Inferior parietal cortex (tissue), 1 donor: ENCODE results near the gene EIF3I.

Experiments used
- DNase-seq: peaks from one replicate; pipeline ENCODE4 v3.0.0-alpha.2; 2016; ENCODE audit errors: extremely low spot score

EIF3I gene

DNA sequence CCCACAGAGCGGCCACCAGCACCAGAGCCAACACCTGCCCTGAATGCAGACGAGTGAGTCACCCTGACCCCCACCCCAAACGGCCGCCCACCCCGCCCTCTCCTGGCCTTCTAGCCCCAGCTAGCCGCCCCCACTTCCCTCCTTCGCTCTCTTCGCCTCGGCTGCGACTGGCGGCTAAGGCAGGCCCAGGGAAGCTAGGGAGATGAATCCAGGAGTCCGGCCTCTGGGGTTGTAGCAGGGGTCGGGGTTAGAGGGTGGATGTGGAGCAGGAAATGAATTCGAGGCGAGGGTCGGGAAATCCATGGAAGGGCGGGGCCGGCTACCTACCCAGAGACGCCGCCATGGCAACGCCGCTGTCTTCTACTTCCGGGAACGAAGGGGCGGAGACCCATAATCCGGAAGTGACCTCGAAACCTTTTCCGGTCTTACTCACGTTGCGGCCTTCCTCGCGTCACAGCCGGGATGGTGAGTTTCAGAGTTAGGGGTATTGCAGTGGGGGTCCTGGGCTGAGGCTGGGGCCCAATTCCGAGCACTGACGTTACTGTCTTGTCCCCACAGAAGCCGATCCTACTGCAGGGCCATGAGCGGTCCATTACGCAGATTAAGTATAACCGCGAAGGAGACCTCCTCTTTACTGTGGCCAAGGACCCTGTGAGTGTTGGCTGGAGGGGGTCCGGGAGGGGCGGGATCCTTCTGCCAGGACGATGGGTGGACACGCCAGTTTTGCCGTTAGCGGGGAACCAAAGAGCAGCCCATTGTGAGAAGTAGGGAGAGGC, at the start of gene EIF3I, which contains the start of gene TMEM234:
Gene EIF3I (plus strand): TSS at position 428 of the 776 bp plus-strand sequence. CDS start 35 bp downstream, at position 463.
Gene TMEM234 (minus strand): TSS at position 374 of the 776 bp plus-strand sequence. CDS start 31 bp downstream, at position 343.
- DNase-seq, result peak; percentile 98

DNA sequence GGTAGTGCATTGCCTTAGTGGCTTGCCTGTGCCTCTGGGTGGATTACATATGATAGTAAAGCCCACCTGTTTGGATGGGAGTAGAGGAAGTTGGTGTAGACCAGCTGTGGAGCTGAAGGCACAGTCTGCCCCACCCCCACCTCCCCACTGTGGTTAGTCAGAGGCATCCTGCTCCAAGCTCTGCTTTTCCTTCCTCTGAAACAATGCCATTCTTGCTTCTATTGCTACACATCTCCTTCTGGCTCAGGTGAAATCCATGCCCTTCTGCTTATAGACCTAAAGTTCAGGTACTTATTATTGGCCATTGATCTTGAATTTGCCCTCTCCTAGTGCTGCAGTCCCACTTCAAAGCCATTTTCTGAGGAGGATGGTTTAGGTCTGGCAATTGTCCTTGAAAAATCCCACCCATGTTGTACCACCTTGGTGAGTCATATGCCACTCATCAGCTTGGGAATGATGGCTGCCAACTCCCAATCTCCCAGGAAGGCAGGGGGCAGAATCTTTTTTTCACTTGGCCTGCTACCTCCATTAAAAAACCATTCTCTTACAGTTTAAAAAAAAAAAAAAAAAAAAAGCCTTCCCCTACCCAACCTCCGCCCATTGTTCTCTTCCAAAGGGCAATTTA, 49.5 kb upstream of the EIF3I start:
- DNase-seq, result no peak

DNA sequence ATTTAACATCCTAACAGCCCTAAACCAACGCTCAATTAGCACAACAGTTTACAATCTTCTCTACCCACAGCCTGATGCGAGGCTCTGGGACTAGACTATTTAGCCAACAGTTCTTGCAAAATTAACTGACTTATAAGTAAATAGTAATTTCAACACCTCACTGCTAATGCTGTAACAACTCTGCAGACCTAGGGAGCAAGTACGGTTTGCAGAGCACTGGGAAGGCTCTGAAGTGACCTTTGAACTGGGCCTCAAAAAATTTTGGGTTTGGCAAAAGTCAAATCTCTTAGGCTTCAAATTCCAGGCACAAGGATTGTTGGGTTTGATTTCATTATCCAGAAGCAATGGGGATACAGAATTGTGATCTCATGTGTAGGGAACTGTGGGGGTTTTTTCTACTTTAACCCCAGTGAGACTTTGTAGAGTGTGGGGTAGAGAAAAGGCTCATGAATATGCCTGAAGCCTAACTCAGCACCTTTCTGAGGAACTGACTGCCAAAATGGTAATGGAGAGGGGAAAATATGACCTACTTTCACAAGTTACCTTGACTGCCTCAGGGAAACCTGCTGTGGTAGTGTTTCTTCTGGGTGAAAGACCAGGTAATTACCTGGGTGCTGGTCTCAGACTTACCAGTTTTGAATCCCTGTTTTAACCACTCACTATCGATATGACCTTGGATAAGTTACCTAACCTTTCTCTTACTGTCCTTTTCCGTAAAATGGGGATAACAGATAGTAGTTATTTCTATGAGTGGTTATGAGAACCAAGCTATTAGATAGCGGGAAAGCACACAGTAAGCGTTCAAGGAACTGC, 43.6 kb upstream of the EIF3I start:
- DNase-seq, result no peak

DNA sequence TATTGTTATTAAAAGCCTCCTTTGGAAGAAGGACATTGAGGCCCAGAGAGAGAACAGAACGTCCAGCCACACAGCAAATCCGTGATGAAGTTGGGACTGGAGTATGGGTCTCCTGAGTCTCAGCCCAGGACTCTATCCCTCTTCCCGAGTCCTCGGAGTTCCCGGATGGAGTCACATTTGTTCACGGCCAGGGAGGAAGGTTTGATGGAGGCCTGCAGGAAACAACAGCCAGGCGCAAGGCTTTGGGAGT, 43.1 kb upstream of the EIF3I start:
- no peak for DNase-seq

DNA sequence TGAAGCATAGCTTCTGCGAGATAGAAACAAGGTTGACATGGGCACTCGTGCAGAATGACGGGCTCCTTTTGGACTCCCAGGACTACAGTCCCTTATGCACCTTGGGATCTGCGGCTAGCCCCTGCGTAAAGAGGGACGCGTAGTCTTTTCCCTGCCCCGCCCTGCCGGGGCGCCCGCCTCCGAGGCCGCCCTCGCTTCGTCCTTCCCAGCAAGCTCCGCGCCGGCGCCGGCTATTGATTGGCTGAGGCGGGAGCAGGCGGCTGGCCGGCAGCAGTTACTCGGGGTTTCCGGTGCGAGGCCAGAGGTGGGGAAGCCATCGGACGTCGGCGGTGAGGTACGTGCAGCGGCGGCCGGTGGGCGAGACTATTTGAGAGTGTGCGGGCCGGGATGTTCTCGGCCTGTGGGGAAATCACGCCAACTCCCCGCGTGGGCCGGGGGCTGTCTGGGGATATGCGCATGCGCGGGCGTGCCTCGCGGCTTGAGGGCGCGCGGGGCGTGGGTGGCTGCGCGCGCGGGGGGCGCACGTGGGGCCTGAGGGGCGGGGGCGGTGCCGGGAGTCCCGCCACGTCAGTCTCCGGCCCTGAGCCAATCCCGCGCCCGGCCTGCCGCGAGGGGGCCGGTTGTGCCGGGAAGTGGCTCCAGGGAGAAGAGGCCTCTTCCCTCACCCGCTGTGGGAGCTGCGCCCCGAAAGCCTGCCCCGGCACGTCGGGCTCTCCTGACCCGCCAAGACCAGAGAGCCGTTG, 42.6 kb upstream of the EIF3I start, which contains the start of gene TXLNA:
Gene TXLNA (plus strand): TSS at position 233 of the 743 bp plus-strand sequence. CDS start 671 bp downstream, outside the sequence.
- peak; percentile 92 for DNase-seq

DNA sequence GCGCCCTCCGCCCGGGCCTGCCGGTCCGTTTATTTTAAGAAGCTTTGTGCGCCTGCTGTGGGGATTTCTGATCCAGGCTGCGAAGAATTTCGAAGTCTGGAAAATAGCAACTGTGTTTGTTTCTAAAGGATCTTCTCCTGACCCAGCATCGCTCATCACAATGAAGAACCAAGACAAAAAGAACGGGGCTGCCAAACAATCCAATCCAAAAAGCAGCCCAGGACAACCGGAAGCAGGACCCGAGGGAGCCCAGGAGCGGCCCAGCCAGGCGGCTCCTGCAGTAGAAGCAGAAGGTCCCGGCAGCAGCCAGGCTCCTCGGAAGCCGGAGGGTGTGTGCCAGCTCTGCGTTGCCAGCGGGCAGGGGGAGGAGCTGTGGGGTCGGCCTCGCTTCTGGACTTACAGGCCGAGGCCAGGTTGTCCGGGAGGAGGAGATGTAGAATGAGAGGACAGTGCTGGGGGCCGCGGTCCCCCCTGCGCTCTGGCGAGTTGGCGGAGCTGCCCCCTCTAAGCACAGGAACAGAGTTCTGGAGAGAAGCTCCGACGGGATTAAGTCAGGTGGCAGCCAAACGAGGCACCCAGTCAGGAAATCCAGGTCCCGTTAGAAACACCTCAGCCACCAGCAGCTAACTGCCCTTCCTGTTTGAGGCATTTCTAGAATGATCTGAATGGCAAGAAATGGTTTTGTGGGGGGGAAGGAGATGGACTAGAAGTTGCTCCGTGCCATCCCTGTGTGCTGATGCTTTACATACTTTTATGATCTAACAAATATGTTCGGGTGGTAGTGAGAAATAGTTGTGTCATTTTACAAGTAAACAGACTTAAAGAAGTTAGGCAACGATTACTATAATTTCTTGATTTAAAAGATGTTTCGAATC, 41.8 kb upstream of the EIF3I start:
- DNase-seq, result no peak

DNA sequence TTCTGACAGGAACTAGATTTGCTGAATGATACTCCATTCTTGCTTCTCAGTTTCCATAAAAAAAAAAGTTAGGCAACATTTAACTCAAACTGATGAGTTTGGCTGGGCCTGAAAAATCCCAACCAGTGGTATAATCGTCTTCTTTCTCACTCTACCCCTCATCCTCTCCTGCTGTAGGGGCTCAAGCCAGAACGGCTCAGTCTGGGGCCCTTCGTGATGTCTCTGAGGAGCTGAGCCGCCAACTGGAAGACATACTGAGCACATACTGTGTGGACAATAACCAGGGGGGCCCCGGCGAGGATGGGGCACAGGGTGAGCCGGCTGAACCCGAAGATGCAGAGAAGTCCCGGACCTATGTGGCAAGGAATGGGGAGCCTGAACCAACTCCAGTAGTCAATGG, 41.1 kb upstream of the EIF3I start:
- no peak for DNase-seq

DNA sequence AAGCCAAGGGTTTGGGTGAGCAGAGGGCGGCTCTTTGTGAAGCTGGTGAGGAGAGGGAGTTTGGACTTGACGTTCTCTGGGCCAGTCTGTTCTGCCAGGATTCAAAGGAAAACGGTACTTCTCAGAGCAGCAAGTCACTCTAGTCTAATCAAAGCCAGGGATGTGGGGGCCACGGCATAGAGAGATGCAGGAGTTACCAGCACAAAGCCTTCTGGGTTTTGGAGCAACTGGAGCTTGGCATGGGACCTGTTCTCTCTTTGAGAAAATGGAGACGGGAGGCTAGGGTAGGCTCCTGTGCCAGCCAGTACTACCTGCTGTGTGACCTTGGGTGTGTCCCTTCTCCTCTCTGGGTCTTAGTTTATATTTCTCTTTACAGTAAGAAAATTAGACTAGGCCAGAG, 40.6 kb upstream of the EIF3I start:
- DNase-seq, result no peak

DNA sequence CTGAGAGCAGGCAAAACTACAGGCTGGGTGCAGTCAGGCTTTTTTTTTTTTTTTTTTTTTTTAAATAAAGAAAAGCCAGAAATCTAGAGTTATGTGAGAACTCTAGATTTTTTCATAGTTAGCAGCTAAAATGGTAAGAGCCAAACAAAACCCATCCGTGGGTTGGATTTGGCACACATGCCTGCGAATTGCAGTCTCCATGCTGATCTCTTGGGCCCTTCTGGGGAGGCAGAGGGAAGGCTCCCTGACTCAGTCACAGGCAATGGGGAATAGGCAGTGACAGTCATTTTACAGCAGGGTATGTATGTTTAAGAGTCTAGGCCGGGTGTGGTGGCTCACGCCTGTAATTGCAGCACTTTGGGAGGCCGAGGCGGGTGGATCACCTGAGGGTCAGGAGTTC, 40.1 kb upstream of the EIF3I start:
- no peak for DNase-seq

DNA sequence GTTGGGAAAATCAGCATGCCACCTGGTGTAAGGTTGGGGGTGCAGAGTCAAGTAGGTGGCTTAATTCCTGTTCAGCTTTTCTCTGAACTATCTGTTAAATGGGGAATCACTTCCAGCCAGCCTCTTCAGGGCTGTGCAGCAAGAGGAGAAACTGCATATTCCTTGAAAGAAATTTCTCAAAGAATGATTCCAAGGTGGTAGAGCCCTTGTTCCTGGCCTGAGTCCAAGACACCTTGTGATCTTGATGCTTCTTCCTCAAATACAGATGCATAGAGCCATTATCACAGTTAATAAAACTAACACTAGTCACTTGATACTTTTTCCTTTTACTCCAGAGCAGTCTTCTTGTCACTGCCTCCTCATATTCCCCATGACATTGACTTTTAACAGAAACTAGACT, 37.6 kb upstream of the EIF3I start:
- DNase-seq, result no peak

DNA sequence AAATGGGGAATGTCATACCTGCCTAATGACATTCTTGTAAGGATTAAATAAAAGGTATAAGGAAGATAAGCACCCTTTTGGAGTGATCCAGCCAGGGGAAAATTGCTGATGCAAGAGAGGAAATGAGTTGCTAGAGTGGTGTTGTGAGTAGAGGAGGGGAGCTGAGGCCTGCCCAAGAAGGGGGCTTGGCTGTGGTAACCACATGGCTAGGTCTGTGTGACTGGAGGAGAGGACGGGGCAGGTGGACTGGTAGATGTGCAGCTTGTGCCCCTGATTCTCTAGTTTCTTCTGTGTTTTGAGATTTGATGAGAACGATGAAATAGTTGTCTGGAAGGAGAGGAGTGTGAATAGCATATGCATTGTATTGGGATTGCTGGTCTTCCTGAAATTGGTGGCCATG, 36.1 kb upstream of the EIF3I start:
- DNase-seq, result no peak

DNA sequence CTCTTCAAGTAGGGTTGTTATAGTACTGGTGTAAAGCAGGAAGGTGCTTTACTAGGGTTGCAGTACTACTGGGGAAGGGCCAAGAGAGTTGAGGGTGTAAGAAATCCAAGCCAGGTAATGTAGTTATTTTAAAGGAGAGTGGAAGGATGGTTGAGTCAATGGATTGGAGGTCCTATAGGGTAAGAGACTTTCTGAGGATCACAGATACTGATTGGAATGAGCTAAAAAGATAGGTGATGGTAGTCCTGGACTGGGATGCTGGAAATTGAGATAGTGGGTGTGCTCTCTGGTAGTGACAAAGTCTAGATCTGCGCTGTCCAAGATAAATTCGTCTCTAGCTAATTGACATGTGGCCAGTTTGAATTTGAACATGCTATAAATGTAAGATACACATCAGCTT, 35.7 kb upstream of the EIF3I start:
- DNase-seq, result no peak

DNA sequence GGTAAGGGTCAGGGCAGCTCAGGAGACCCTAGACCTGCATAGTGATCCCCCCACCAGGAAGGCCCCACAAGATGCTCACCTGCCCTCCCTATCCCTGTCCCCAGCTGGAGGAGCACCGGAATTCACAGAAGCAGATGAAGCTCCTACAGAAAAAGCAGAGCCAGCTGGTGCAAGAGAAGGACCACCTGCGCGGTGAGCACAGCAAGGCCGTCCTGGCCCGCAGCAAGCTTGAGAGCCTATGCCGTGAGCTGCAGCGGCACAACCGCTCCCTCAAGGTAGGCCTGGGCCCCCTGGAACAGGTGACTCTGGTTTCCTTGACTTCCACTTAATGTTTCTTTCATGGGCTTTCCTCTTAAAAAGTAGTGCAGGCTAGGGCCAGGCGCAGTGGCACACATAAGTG, 34.4 kb upstream of the EIF3I start:
- no peak for DNase-seq

DNA sequence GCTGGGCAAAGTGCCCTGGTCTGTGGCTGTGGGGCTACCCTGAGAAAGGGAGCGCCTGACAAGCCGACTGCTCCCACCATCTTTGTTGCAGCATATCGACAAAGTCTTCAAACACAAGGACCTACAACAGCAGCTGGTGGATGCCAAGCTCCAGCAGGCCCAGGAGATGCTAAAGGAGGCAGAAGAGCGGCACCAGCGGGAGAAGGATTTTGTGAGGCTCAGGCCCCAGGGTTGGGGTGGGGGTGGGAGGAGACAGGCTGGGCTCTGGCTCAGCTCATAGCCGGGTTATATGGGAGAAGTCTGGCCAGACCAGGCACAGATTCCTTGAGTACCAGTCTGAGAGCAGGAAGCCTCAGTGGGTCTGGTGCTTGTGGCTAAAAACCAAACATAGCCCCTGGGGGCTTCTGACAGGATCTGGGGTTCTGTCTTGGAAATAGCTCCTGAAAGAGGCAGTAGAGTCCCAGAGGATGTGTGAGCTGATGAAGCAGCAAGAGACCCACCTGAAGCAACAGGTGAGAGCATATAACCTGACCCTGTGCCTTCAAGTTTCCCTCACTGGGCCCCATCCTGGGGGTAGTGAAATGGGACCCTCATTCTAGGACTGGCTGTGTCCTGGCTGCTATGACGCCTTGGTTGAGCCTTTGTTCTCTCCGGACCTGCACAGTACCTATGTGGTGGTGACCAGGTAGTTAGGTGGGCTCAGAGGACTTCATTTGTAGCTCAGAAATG, 29.8 kb upstream of the EIF3I start:
- no peak for DNase-seq

DNA sequence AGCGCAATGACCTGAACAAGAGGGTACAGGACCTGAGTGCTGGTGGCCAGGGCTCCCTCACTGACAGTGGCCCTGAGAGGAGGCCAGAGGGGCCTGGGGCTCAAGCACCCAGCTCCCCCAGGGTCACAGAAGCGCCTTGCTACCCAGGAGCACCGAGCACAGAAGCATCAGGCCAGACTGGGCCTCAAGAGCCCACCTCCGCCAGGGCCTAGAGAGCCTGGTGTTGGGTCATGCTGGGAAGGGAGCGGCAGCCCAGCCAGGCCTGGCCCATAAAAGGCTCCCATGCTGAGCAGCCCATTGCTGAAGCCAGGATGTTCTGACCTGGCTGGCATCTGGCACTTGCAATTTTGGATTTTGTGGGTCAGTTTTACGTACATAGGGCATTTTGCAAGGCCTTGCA, 27.2 kb upstream of the EIF3I start:
- DNase-seq, result no peak

DNA sequence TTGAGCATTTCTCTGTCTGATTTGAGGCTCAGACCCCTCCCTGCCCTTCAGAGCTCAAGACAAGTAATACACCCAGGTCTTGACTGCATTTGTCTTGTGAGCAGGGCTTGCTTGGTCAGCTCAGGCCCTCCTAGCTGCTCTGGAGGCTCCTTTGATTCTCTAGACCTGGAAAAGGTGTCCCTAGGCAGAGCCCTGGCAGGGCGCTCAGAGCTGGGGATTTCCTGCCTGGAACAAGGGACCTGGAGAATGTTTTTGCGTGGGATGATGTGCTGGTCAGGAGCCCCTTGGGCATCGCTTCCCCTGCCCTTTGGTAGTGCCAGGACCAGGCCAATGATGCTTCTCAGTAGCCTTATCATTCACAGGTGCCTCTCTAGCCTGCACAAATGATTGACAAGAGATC, 26.7 kb upstream of the EIF3I start:
- no peak for DNase-seq

DNA sequence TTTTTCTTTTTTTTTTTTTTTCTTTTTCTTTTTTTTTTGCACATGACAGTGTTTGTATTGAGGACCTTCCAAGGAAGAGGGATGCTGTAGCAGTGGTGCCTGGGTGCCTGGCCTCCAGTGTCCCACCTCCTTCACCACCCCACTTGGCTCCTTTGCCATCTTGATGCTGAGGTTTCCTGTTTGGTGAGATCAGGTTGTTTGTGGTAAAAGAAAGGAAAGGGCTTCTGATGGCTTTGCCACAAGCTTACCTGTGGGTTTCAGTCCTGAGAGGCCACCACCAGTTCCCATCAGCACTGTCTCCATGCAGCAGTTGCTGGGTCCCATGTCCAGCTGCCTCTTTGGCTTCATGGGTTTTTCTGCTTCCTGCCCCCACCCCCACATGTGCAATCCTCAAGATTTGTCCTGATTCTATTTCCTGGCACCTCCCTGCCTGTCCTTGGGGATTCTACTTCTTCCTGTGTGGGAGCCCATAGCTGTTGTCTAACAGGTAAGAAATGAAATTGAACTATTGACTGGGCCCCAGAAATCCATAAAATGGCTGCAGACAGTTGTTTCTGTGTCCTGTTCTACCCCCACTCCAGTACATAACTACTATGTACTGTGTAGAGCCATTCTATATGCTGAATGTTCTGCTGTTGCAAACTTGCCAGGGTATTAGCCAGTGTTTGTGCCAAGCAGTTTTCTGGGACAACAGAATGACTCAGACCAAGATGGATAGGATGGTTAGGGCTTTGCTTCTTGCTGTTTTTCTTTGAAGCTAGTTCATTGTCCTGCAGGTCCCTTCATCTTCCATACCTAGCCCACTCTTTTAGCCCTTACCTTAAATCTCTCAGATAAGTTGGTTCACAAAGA, 26.0 kb upstream of the EIF3I start:
- DNase-seq, result peak; percentile 20

DNA sequence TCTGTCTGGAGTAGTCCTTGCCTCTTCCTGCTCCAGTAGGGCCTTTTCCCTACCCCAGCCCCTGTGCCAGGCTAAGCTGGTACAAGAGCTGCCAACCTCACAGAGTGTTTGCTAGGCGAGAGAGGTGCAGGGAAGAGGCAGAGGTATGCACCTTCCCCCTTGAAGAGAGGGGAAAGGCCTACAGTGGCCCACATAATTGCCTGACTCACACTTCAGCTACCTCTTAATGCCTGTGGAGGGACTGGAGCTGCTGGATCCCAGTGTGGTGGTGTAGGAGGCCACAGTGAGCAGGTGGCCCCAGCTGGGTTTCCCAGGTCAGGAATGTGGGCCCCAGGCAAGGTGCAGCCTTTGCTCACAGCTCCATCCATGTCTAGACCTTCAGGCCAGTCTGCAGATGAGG, 25.1 kb upstream of the EIF3I start:
- DNase-seq, result no peak

DNA sequence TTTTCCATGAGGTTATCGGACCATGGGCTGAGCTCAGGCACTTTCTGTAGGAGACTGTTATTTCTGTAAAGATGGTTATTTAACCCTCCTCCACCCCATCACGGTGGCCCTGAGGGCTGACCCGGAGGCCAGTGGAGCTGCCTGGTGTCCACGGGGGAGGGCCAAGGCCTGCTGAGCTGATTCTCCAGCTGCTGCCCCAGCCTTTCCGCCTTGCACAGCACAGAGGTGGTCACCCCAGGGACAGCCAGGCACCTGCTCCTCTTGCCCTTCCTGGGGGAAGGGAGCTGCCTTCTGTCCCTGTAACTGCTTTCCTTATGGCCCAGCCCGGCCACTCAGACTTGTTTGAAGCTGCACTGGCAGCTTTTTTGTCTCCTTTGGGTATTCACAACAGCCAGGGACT, 24.4 kb upstream of the EIF3I start:
- DNase-seq, result no peak
